OCI-LY3 (cell line): ENCODE data around the gene HBD.
"Not testable (repeated sequence)": the region's sequence is repeated elsewhere in the genome, so short reads cannot be mapped to it uniquely, and the experiment has no call there.

Source experiments
- H2AFZ ChIP-seq: fragments of 200-600, 300-600 bp; shearing (Covaris generic); 2 replicates; pipeline ENCODE4 v1.6.0; 2014; ENCODE audit warnings: antibody characterized with exemption, low read depth, low read length
- H3K27ac ChIP-seq: fragments of 200-600, 300-600 bp; sonication (generic); 2 replicates; pipeline ENCODE4 v1.5.1; 2014; ENCODE audit warnings: mild to moderate bottlenecking, low read length, moderate library complexity, mixed read lengths
- H3K27me3 ChIP-seq: fragments of 200-600, 300-600 bp; sonication (generic); 2 replicates; pipeline ENCODE4 v1.6.1; 2014; ENCODE audit warnings: low read depth, low read length, mixed read lengths
- H3K36me3 ChIP-seq: fragments of 200-600, 300-600 bp; sonication (generic); replicated peaks from 2 replicates; pipeline ENCODE3; 2014; ENCODE audit warnings: low read depth, low read length, mixed read lengths
- H3K4me1 ChIP-seq: fragments of 300-600, 200-600 bp; sonication (generic); 2 replicates; pipeline ENCODE4 v1.6.1; 2014; ENCODE audit warnings: low read length, mixed read lengths
- H3K4me2 ChIP-seq: fragments of 200-600, 300-600 bp; sonication (generic); 2 replicates; pipeline ENCODE4 v1.6.1; 2014; ENCODE audit warnings: low read length, mixed read lengths
- H3K4me3 ChIP-seq: fragments of 300-600, 200-600 bp; sonication (generic); 2 replicates; pipeline ENCODE4 v1.5.1; 2014; ENCODE audit warnings: antibody characterized with exemption, mild to moderate bottlenecking, low read length, moderate library complexity
- H3K79me2 ChIP-seq: fragments of 300-600, 200-600 bp; shearing (Covaris generic); 2 replicates; pipeline ENCODE4 v1.6.1; 2014; ENCODE audit warnings: mild to moderate bottlenecking, low read length, mixed read lengths
- H3K9ac ChIP-seq: fragments of 300-600, 200-600 bp; shearing (Covaris generic); 2 replicates; pipeline ENCODE4 v1.6.0; 2014; ENCODE audit warnings: mild to moderate bottlenecking, low read length, moderate library complexity
- H3K9me3 ChIP-seq: fragments of 200-600, 300-600 bp; shearing (Covaris generic); 2 replicates; pipeline ENCODE4 v1.6.1; 2014; ENCODE audit warnings: low read length, mixed read lengths; ENCODE audit not compliant: insufficient read depth
- H4K20me1 ChIP-seq: fragments of 200-600, 300-600 bp; sonication (generic); 2 replicates; pipeline ENCODE4 v1.6.1; 2016; ENCODE audit warnings: low read length, mixed read lengths; ENCODE audit not compliant: insufficient read depth
- EZH2phosphoT487 ChIP-seq: fragments of 200-600 bp; shearing (Covaris generic); IDR thresholded peaks from 2 replicates; pipeline ENCODE4 v1.6.1; 2018; ENCODE audit warnings: antibody characterized with exemption, mixed run types, low read depth
- TF ChIP-seq, protein P1 (sequence below): fragments of 200-600, 300-600 bp; sonication (generic); IDR thresholded peaks from 2 replicates; pipeline ENCODE4 v1.5.1; 2014; ENCODE audit warnings: antibody characterized with exemption, low read length, low read depth

Gene HBD

DNA sequence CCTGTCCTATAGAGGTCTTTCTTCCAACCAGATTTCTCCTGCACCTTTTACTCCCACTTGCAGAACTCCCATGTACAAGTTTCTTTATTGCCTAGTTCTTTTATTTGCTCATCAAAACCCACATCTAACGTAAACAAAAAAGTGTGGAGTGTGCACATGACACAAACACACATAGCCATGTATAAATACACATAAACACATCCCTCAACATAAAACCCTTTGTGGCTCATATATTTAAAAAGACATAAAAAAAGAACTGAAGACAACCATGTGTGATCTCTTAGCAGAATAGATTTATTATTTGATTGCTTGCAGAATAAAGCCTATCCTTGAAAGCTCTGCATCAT lies 18.6 kb upstream of the HBD start:
- H3K27me3 ChIP-seq: peaks cover 12% of the 10 kb centered on the region
- H4K20me1 ChIP-seq: no peaks in the 10 kb centered on the region
- H3K79me2 ChIP-seq: no peaks in the 10 kb centered on the region
- no peaks in the 10 kb centered on the region for H3K4me1 ChIP-seq
- H3K4me2 ChIP-seq: no peak overlapping the region
- no peaks in the 10 kb centered on the region for H3K9me3 ChIP-seq
- no peaks in the 10 kb centered on the region for H3K36me3 ChIP-seq
- H3K9ac ChIP-seq: no peak overlapping the region
- TF ChIP-seq, protein P1, sequence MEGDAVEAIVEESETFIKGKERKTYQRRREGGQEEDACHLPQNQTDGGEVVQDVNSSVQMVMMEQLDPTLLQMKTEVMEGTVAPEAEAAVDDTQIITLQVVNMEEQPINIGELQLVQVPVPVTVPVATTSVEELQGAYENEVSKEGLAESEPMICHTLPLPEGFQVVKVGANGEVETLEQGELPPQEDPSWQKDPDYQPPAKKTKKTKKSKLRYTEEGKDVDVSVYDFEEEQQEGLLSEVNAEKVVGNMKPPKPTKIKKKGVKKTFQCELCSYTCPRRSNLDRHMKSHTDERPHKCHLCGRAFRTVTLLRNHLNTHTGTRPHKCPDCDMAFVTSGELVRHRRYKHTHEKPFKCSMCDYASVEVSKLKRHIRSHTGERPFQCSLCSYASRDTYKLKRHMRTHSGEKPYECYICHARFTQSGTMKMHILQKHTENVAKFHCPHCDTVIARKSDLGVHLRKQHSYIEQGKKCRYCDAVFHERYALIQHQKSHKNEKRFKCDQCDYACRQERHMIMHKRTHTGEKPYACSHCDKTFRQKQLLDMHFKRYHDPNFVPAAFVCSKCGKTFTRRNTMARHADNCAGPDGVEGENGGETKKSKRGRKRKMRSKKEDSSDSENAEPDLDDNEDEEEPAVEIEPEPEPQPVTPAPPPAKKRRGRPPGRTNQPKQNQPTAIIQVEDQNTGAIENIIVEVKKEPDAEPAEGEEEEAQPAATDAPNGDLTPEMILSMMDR: no peak
- no peak for TF ChIP-seq EZH2phosphoT487
- no peak overlapping the region for H3K27ac ChIP-seq
- no peak overlapping the region for H3K4me3 ChIP-seq
- no peak overlapping the region for H2AFZ ChIP-seq

- Histone ChIP-seq H3K9ac (no peak overlapping the region), H3K27ac (no peak overlapping the region), H3K4me3 (no peak overlapping the region), H3K4me2 (no peak overlapping the region), H3K36me3 (no peaks in the 10 kb centered on the region), H2AFZ (no peak overlapping the region), H3K9me3 (no peaks in the 10 kb centered on the region), H3K79me2 (no peaks in the 10 kb centered on the region), H3K27me3 (peaks cover 12% of the 10 kb centered on the region), H4K20me1 (no peaks in the 10 kb centered on the region), H3K4me1 (no peaks in the 10 kb centered on the region)
- TF ChIP-seq EZH2phosphoT487: no peak
- TF ChIP-seq, protein P1: no peak
These were observed 18.1 kb upstream of the HBD start for GRCh38 chr11:5252192-5252918.

DNA sequence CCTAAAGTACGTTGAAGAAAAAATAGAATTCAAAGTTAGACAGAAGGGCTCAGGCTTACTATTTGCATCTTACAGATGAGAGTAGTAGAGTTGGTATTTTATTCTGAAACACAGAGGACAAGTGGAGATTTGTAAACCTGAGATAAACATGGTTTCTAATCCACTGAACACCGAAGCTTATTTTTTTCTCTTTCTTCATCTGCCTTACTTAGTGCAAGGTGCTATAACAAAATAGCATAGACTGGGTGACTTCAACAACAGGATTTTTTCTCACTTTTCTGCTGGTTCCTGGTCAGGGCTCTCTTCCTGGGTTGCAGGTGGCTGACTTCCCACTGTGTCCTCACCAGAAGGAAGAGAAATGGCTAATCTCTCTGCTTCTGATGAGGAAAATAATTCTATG lies 17.5 kb upstream of the HBD start:
- H3K27me3 ChIP-seq: peaks cover 12% of the 10 kb centered on the region
- no peaks in the 10 kb centered on the region for H3K36me3 ChIP-seq
- no peak for TF ChIP-seq EZH2phosphoT487
- TF ChIP-seq, protein P1: no peak
- H3K4me1 ChIP-seq: no peaks in the 10 kb centered on the region
- no peaks in the 10 kb centered on the region for H3K79me2 ChIP-seq
- no peak overlapping the region for H3K27ac ChIP-seq
- H3K9ac ChIP-seq: no peak overlapping the region
- no peak overlapping the region for H3K4me2 ChIP-seq
- H3K4me3 ChIP-seq: no peak overlapping the region
- no peaks in the 10 kb centered on the region for H4K20me1 ChIP-seq
- H2AFZ ChIP-seq: no peak overlapping the region
- H3K9me3 ChIP-seq: no peaks in the 10 kb centered on the region

- Histone ChIP-seq H3K27me3 (peaks cover 12% of the 10 kb centered on the region), H3K9me3 (no peaks in the 10 kb centered on the region), H3K9ac (no peak overlapping the region), H3K4me1 (no peaks in the 10 kb centered on the region), H2AFZ (no peak overlapping the region), H3K4me3 (no peak overlapping the region), H3K36me3 (no peaks in the 10 kb centered on the region), H3K4me2 (no peak overlapping the region), H4K20me1 (no peaks in the 10 kb centered on the region), H3K27ac (no peak overlapping the region), H3K79me2 (no peaks in the 10 kb centered on the region)
- TF ChIP-seq EZH2phosphoT487: no peak
- TF ChIP-seq, protein P1: no peak
These were observed 16.4 kb upstream of the HBD start for GRCh38 chr11:5250543-5251204.

GRCh38 chr11:5249807-5250396 lies 15.6 kb upstream of the HBD start, which contains the start of gene HBG1:
Gene HBG1 (minus strand): TSS chr11:5249857. CDS start chr11:5249804, 53 bp downstream.
- not testable (repeated sequence) for H3K79me2 ChIP-seq, H3K9ac ChIP-seq, H3K9me3 ChIP-seq, H3K27ac ChIP-seq, H3K4me3 ChIP-seq, H3K4me1 ChIP-seq, H4K20me1 ChIP-seq, H2AFZ ChIP-seq, H3K36me3 ChIP-seq, H3K4me2 ChIP-seq
- H3K27me3 ChIP-seq: peaks cover 12% of the 10 kb centered on the region

GRCh38 chr11:5248498-5248897 lies 14.2 kb upstream of the HBD start:
- H3K36me3 ChIP-seq, H3K9me3 ChIP-seq, H4K20me1 ChIP-seq, H3K4me2 ChIP-seq, H3K9ac ChIP-seq, H3K27ac ChIP-seq, H3K4me1 ChIP-seq, H2AFZ ChIP-seq, H3K4me3 ChIP-seq, H3K79me2 ChIP-seq: not testable (repeated sequence)
- H3K27me3 ChIP-seq: peaks cover 12% of the 10 kb centered on the region
